GM12874 (cell line): ENCODE data around the gene TEP1.
A peak's percentile ranks its signal among the peaks of the same experiment; 100 is the strongest.

Experiments used
- TF ChIP-seq, protein P1 (sequence below): IDR thresholded peaks from 2 replicates; pipeline ENCODE4 v1.5.1; 2011; ENCODE audit warnings: low read depth, mild to moderate bottlenecking, control low read depth, low read length, moderate library complexity; ENCODE audit not compliant: insufficient read depth

The TEP1 gene

DNA sequence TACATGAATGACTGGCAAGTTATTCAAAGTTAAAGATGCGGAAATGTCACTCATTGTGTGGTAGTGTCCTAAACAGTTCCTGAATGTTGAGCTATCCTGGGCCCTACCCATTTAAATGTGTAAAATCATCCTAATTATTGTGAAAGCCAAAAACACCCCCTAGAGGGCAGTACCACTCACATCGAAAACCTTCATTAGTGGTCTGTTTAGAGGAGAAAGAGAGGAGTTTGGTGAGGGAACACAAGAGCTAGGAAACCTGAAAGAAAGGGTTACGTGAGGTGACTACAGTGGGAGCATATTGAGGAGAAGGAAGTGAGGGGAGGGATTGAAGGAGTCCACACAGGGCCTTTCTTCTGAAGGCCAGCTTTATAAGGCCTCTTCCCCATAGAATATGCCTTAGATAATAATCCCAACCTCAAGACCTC lies 2.5 kb upstream of the TEP1 start:
- TF ChIP-seq, protein P1, sequence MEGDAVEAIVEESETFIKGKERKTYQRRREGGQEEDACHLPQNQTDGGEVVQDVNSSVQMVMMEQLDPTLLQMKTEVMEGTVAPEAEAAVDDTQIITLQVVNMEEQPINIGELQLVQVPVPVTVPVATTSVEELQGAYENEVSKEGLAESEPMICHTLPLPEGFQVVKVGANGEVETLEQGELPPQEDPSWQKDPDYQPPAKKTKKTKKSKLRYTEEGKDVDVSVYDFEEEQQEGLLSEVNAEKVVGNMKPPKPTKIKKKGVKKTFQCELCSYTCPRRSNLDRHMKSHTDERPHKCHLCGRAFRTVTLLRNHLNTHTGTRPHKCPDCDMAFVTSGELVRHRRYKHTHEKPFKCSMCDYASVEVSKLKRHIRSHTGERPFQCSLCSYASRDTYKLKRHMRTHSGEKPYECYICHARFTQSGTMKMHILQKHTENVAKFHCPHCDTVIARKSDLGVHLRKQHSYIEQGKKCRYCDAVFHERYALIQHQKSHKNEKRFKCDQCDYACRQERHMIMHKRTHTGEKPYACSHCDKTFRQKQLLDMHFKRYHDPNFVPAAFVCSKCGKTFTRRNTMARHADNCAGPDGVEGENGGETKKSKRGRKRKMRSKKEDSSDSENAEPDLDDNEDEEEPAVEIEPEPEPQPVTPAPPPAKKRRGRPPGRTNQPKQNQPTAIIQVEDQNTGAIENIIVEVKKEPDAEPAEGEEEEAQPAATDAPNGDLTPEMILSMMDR: peak; percentile 52

- TF ChIP-seq, protein P1: no peak
Observed at GRCh38 chr14:20413744-20414082, 412 bp upstream of the TEP1 start.

DNA sequence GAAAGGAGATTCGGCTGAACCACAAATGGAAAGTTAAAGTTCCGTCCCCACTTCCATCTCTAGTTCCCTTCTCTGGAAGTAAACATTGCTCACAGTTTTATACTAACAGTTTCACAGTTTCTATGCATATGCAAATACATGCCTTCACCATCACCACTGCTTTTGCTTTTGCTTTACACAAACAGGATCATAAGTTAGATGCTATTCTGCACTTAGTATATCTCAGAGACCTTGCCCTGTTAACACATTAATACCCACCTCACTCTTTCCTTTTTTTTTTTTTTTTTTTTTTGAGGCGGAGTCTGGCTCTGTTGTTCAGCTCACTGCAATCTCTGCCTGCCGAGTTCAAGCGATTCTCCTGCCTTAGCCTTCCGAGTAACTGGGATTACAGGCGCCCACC lies 890 bp downstream of the TEP1 start:
- TF ChIP-seq, protein P1: no peak

DNA sequence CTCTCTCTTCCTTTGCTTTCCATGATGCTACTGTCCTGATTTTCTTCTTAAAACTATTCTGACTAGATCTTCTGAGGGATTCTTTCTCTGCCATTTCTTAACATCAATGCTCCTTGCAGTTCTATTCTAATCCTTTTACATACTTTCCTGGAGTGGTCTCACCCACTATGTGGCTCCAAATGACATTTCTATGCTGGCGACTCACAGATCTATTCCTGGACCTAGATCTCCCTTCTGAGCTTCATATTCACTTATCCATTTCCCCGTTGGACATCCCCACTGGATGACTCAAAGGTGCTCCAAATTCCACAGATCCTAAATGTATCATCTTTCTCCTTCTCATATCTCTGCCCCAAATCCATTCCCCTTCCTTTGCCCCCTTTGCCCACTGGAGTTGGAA lies 4.1 kb downstream of the TEP1 start:
- TF ChIP-seq, protein P1: no peak

DNA sequence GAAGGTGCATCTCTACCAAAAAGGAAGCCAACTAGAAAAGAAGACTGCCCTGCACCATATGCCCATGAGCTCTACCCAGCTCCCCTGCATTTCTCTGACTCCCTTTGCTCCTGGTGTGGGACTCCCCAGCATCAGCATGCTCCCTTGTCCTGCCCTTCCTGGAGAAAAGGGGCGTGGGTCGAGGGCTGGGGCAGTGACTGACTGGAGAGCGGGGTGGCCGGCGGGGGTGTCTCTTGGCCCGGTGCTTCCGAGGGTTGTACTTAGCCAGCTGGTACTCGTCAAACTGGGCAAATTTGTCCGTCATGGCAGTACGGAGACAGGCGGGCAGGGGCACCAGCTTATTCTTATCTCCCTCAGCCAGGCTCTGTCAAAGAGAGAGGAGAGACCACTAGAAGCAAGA lies 9.8 kb downstream of the TEP1 start:
- TF ChIP-seq, protein P1: no peak

GRCh38 chr14:20400965-20401593 lies 12.2 kb downstream of the TEP1 start:
- TF ChIP-seq, protein P1: no peak

DNA sequence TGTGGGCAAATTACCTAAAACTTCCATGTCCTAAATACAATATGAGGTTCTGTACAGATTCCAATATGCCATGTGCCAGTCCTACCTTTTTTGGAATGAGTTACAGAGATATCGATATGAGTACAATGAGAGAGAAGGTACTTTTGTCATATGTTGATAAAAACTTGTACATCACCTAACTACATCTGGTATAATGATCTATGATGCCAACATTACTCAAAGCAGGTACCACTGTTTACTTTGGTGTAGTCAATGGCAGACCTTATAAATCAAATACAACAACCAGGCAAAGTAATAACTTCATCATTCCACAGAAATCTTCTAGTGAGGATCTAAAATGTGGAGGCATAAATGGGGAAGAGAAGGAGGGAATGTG lies 12.7 kb downstream of the TEP1 start:
- TF ChIP-seq, protein P1: no peak
